SK-N-SH (cell line): ENCODE measurements around the gene HES2. TPM values are rescaled to one million over a fixed set of nuclear protein-coding genes. Genes with fewer than 3 reads are reported as not detected.

ENCODE experiments used
- CTCF ChIA-PET: fragments of 300-600, 350-600 bp; formaldehyde crosslinking; extraction: SDS; loops from one replicate; lab custom pipeline; 2021; lab: Yijun Ruan, JAX
- POLR2A ChIA-PET: fragments of 350-600 bp; sonication (Branson Sonifier 250); formaldehyde crosslinking; extraction: SDS; loops from one replicate; lab custom pipeline; 2020; ENCODE audit warnings: antibody characterized with exemption, inconsistent platforms; lab: Yijun Ruan, JAX
- DNase-seq: peaks from one replicate; pipeline ENCODE4 v3.0.0; 2012
- H2AFZ ChIP-seq: fragments of 200-600 bp; sonication (generic); 2 replicates; pipeline ENCODE4 v1.8.1; 2016; ENCODE audit warnings: antibody characterized with exemption, mild to moderate bottlenecking, low read depth
- H3F3A ChIP-seq: fragments of 200-600 bp; sonication (generic); replicated peaks from 2 replicates; pipeline ENCODE3; 2016; ENCODE audit warnings: antibody characterized with exemption, mild to moderate bottlenecking; ENCODE audit not compliant: insufficient read depth
- H3K27ac ChIP-seq, 2 experiments: fragments of 200-500 bp in 1 of 2; fragments of 200-600 bp in 1 of 2; sonication (Bioruptor generic) in 1 of 2; sonication (generic), shearing (Covaris generic) in 1 of 2; 2 replicates each; pipeline versions ENCODE4 v1.5.1 to v1.6.1; 2014 to 2016; ENCODE audit warnings: low read depth in 2 of 2, inconsistent platforms in 1 of 2, low read length in 1 of 2, mild to moderate bottlenecking in 1 of 2, mixed read lengths in 1 of 2
- H3K27me3 ChIP-seq: fragments of 200-600 bp; sonication (generic), shearing (Covaris generic); 2 replicates; pipeline ENCODE4 v1.6.1; 2016; ENCODE audit warnings: mixed run types; ENCODE audit not compliant: insufficient read depth
- H3K36me3 ChIP-seq, 2 experiments: fragments of 200-500 bp in 1 of 2; fragments of 200-600 bp in 1 of 2; sonication (Bioruptor generic) in 1 of 2; sonication (generic) in 1 of 2; replicated peaks in 1 of 2; 2 replicates each; pipeline versions ENCODE3 to v1.5.1; 2014 to 2016; ENCODE audit warnings: low read length in 1 of 2, mild to moderate bottlenecking in 1 of 2; ENCODE audit not compliant: insufficient read depth in 2 of 2, control insufficient read depth in 1 of 2
- H3K4me1 ChIP-seq, 2 experiments: fragments of 200-500 bp in 1 of 2; fragments of 200-600 bp in 1 of 2; sonication (Bioruptor generic) in 1 of 2; sonication (generic), shearing (Covaris generic) in 1 of 2; 2 replicates each; pipeline versions ENCODE4 v1.5.1 to v1.6.1; 2014 to 2016; ENCODE audit warnings: low read depth in 1 of 2, low read length in 1 of 2, mixed run types in 1 of 2; ENCODE audit not compliant: insufficient read depth in 2 of 2, control insufficient read depth in 1 of 2
- H3K4me2 ChIP-seq: fragments of 200-600 bp; sonication (generic), shearing (Covaris generic); 2 replicates; pipeline ENCODE4 v1.6.1; 2017; ENCODE audit warnings: mixed run types
- H3K4me3 ChIP-seq, 2 experiments: fragments of 200-500 bp in 1 of 2; fragments of 200-600 bp in 1 of 2; sonication (Bioruptor generic) in 1 of 2; sonication (generic), shearing (Covaris generic) in 1 of 2; 2 replicates each; pipeline versions ENCODE4 v1.5.1 to v1.8.1; 2014 to 2016; ENCODE audit warnings: low read depth in 2 of 2, inconsistent platforms in 1 of 2, low read length in 1 of 2, mild to moderate bottlenecking in 1 of 2, mixed read lengths in 1 of 2, moderate library complexity in 1 of 2
- H3K79me2 ChIP-seq: fragments of 200-600 bp; sonication (generic); 2 replicates; pipeline ENCODE4 v1.8.1; 2017; ENCODE audit warnings: mild to moderate bottlenecking; ENCODE audit not compliant: insufficient read depth
- H3K9ac ChIP-seq: fragments of 200-600 bp; sonication (generic); 2 replicates; pipeline ENCODE4 v1.6.1; 2017; ENCODE audit warnings: mixed run types
- H3K9me2 ChIP-seq: fragments of 200-600 bp; sonication (generic); 2 replicates; pipeline ENCODE4 v1.6.1; 2017; ENCODE audit warnings: mixed run types
- H3K9me3 ChIP-seq: fragments of 200-600 bp; sonication (generic); 2 replicates; pipeline ENCODE4 v1.6.1; 2017; ENCODE audit warnings: mixed run types, mild to moderate bottlenecking, moderate library complexity
- H4K20me1 ChIP-seq: fragments of 200-600 bp; sonication (generic); 2 replicates; pipeline ENCODE4 v1.6.1; 2017; ENCODE audit warnings: mild to moderate bottlenecking, mixed run types; ENCODE audit not compliant: insufficient read depth
- FOSL2 ChIP-seq: IDR thresholded peaks from 2 replicates; pipeline ENCODE4 v1.4.0; 2012; ENCODE audit warnings: low read depth, mild to moderate bottlenecking, moderate library complexity, borderline replicate concordance
- IRF3 ChIP-seq: fragments of 150-350 bp; IDR thresholded peaks from 2 replicates; pipeline ENCODE4 v1.6.1; 2016; ENCODE audit warnings: mild to moderate bottlenecking, low read depth, low read length
- NRF1 ChIP-seq: IDR thresholded peaks from 2 replicates; pipeline ENCODE4 v1.6.1; 2012; ENCODE audit warnings: low read depth, mild to moderate bottlenecking, low read length
- RAD21 ChIP-seq: IDR thresholded peaks from 2 replicates; pipeline ENCODE4 v1.6.1; 2012; ENCODE audit warnings: mild to moderate bottlenecking, low read length
- RCOR1 ChIP-seq: fragments of 150-350 bp; IDR thresholded peaks from 2 replicates; pipeline ENCODE4 v1.6.1; 2017; ENCODE audit warnings: antibody characterized with exemption, low read length
- SIN3A ChIP-seq: IDR thresholded peaks from 2 replicates; pipeline ENCODE4 v1.6.1; 2012; ENCODE audit warnings: low read depth, mild to moderate bottlenecking, low read length, moderate library complexity, borderline replicate concordance
- SMC3 ChIP-seq: IDR thresholded peaks from 2 replicates; pipeline ENCODE4 v1.6.1; 2012; ENCODE audit warnings: low read depth, low read length, improper control_type of control experiment
- TEAD4 ChIP-seq: IDR thresholded peaks from 2 replicates; pipeline ENCODE4 v1.4.0; 2012; ENCODE audit warnings: mild to moderate bottlenecking, borderline replicate concordance; ENCODE audit not compliant: insufficient read depth
- USF1 ChIP-seq: IDR thresholded peaks from 2 replicates; pipeline ENCODE4 v1.4.0; 2012; ENCODE audit warnings: low read depth, borderline replicate concordance
- YY1 ChIP-seq: IDR thresholded peaks from 2 replicates; pipeline ENCODE4 v1.4.0; 2012; ENCODE audit warnings: low read depth, mild to moderate bottlenecking
- ZBTB33 ChIP-seq: IDR thresholded peaks from 2 replicates; pipeline ENCODE4 v1.4.0; 2012; ENCODE audit warnings: low read depth, borderline replicate concordance
- WGBS: methylation state at CpG from one replicate; pipeline ENCODE4 v1.1.6; 2017; ENCODE audit warnings: low lambda C conversion rate; 5-methylcytosine and 5-hydroxymethylcytosine counted together
- polyA plus RNA-seq, 3 experiments: library from polyadenylated mRNA; depleted of rRNA; stranded (reverse); fragments of >200 nt; gene quantifications; 2 replicates each; pipeline ENCODE4 v1.2.3, GENCODE V29; 2012

HES2 gene
- polyA plus RNA-seq, 1 of the 3 experiments (the other 2 are of a cell fraction) = 0.03 TPM

GRCh38 chr1:6465461-6466005 is 45.8 kb upstream of the HES2 start:
- H3K4me2 ChIP-seq = no peak overlapping the region
- CTCF ChIA-PET = interaction anchor here (1.0 to 4.2 kb wide), 2 partner anchors 9 to 11 kb away, joined by 4 to 12 read pairs; no protein-coding TSS in a partner anchor
- 91% methylated on average over 4 of the region's 21 CpGs for WGBS
- no peak overlapping the region for H3K27ac ChIP-seq
- H3K9me2 ChIP-seq = no peaks in the 10 kb centered on the region
- H2AFZ ChIP-seq = no peak overlapping the region
- no peaks in the 10 kb centered on the region for H3K27me3 ChIP-seq
- H3K9ac ChIP-seq = no peak overlapping the region
- H3K4me3 ChIP-seq = no peak overlapping the region
- H3K79me2 ChIP-seq = no peaks in the 10 kb centered on the region
- POLR2A ChIA-PET = no interaction called here
- no peak for DNase-seq
- peaks cover 0 to 40% of the 10 kb centered on the region in 2 experiments for H3K36me3 ChIP-seq
- H3F3A ChIP-seq = no peaks in the 10 kb centered on the region
- H3K4me1 ChIP-seq = no peaks in the 10 kb centered on the region
- no peak for TF ChIP-seq SIN3A
- no peak for TF ChIP-seq YY1
- no peak for TF ChIP-seq ZBTB33
- no peak for TF ChIP-seq TEAD4
- TF ChIP-seq USF1 = no peak
- TF ChIP-seq RAD21 = no peak
- TF ChIP-seq RCOR1 = no peak
- TF ChIP-seq FOSL2 = no peak
- no peak for TF ChIP-seq IRF3
- H3K9me3 ChIP-seq = no peaks in the 10 kb centered on the region
- H4K20me1 ChIP-seq = no peaks in the 10 kb centered on the region

- Histone ChIP-seq H3K4me2 (no peak overlapping the region), H3K9ac (no peak overlapping the region), H3K36me3 (peaks cover 0 to 34% of the 10 kb centered on the region in 2 experiments), H3K4me3 (no peak overlapping the region), H3K9me2 (no peaks in the 10 kb centered on the region), H3K9me3 (no peaks in the 10 kb centered on the region), H3K27ac (no peak overlapping the region), H3K4me1 (no peaks in the 10 kb centered on the region), H3K27me3 (no peaks in the 10 kb centered on the region), H3K79me2 (no peaks in the 10 kb centered on the region), H2AFZ (no peak overlapping the region), H4K20me1 (no peaks in the 10 kb centered on the region), H3F3A (no peaks in the 10 kb centered on the region)
- ChIA-PET CTCF (interaction anchor here (1.4 to 4.2 kb wide), 2 partner anchors 12 to 42 kb away, joined by 3 to 12 read pairs; no protein-coding TSS in a partner anchor), POLR2A (no interaction called here)
- DNase-seq = no peak
- TF ChIP-seq SIN3A = no peak
- TF ChIP-seq RCOR1 = no peak
- no peak for TF ChIP-seq TEAD4
- TF ChIP-seq IRF3 = no peak
- TF ChIP-seq NRF1 = no peak
- no peak for TF ChIP-seq ZBTB33
- no peak for TF ChIP-seq SMC3
- TF ChIP-seq FOSL2 = no peak
- no peak for TF ChIP-seq USF1
- WGBS = 100% methylated on average over 1 of the region's 5 CpGs
These were observed 45.2 kb upstream of the HES2 start for GRCh38 chr1:6464915-6465314.
